ENCODE data around the gene DST. TPM values are rescaled to one million over a fixed set of nuclear protein-coding genes. Genes with fewer than 3 reads are reported as not detected.

Gene DST
- total RNA-seq, 2 donors from 2014 or later: 6.0 to 10.1 TPM

DNA sequence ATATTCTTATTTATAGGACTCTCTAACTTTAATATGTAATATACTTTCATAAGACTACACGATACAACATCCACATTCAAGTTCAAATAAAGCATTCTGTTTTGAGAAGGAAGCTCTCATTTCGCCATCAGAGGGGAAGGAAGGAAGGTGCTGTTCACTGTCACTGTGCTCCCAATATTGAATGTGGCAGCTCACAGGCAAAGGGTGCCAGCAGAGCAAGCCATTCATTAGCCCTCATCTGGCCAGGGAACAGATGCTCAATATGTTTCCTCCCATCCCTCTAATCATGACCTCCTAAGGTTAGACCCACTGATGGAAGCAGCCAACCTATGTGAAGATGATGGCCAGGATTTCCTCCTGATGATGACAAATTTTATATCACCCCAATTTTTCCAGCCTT, 154.4 kb downstream of the DST start:
- ATAC-seq (no peak), DNase-seq (ENCODE audit: low spot score) (no peak)
- no peaks in the 10 kb centered on the region for H3K9me3 Mint-ChIP-seq
- H3K4me1 Mint-ChIP-seq (ENCODE audit: low read depth in 2 of 2): no peaks in the 10 kb centered on the region
- no peaks in the 10 kb centered on the region for H3K27me3 Mint-ChIP-seq
- no peaks in the 10 kb centered on the region for H3K36me3 Mint-ChIP-seq
- no peak overlapping the region for H3K4me3 Mint-ChIP-seq
- no peak overlapping the region for H3K27ac Mint-ChIP-seq

DNA sequence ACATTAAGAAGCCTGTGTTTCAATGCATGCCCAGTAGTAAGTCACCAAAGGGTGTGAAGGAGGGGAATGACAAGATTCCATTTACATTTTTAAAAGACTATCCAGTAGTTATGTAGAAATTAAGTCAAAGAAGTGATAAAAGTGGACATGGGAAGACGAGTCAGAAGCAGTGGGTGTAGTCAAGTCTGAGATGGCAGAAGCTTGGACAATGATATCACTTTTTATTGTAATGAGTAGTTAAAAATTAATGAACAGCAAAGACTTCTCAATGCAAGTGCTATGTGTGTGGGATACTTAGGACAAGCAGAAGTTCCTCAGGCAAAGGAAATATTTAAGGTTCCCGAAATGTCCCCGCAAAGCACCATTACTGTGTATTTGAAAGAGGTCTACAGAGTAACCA, 156.0 kb downstream of the DST start:
- Mint-ChIP-seq H3K9me3 (no peaks in the 10 kb centered on the region), H3K27me3 (no peaks in the 10 kb centered on the region), H3K4me1 (ENCODE audit: low read depth in 2 of 2) (no peaks in the 10 kb centered on the region), H3K27ac (no peak overlapping the region), H3K36me3 (no peaks in the 10 kb centered on the region), H3K4me3 (no peak overlapping the region)
- no peak for ATAC-seq
- no peak for DNase-seq (ENCODE audit: low spot score)

DNA sequence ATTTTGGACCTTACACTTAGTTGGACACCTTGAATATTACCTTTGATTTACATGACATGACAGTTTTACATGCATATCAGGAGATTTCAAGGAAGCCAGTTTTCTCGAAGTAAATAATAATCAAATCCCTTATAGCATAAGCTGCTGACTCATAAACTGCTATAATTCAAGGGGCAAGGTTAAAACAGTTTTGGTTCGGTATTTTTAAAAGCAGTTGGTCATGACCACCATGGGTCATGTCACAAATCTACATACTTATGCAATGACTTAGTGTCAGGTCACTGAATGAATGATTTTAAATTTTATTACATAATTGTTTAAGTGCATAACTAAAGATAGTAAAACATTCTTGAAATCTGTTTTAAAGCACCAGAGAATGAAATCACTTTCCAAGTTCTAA, 158.0 kb downstream of the DST start:
- Mint-ChIP-seq H3K36me3 (no peaks in the 10 kb centered on the region), H3K4me3 (no peak overlapping the region), H3K27me3 (no peaks in the 10 kb centered on the region), H3K4me1 (ENCODE audit: low read depth in 2 of 2) (no peaks in the 10 kb centered on the region), H3K9me3 (no peaks in the 10 kb centered on the region), H3K27ac (no peak overlapping the region)
- no peak for ATAC-seq
- DNase-seq (ENCODE audit: low spot score): no peak

DNA sequence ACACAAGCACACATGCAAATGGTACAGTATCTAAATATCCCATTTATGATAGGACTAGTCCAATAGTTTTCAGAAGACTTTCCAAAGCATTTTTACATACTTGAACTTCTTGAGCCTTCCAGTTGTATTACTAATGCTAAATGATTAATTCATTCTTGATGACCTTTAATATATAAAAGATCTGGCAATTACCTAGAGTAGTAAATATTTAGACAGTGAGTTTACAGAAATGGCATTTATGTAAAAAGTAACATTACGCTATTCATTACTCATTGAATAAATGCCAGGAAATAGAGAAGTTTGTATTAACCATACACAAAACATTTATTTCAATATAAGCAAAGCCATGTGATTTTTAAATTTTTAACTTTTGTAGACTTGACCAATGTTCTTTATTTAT, 158.8 kb downstream of the DST start:
- ATAC-seq (no peak), DNase-seq (ENCODE audit: low spot score) (no peak)
- Mint-ChIP-seq H3K27me3 (no peaks in the 10 kb centered on the region), H3K4me1 (ENCODE audit: low read depth in 2 of 2) (no peaks in the 10 kb centered on the region), H3K36me3 (no peaks in the 10 kb centered on the region), H3K4me3 (no peak overlapping the region), H3K9me3 (peaks cover 4% of the 10 kb centered on the region), H3K27ac (no peak overlapping the region)

DNA sequence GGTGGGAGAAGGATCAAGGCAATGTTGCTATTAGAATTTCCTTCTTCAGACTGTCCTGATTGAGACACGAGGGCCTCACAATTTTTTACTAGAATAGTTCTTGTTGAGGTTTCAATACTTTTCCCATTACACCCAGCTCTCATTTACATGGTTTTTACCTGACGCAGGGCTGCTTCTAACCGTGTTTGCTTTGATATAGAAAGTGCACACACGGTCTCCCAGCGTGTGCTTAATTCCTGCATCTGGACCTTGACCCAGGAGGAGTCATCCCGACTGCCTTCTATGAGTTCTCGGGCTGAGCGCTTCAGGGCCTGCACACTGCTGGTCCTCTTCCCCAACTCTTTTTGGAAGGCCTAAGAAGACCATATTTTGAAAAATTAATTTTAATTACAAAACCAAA, 160.2 kb downstream of the DST start:
- H3K4me1 Mint-ChIP-seq (ENCODE audit: low read depth in 2 of 2): no peaks in the 10 kb centered on the region
- H3K27me3 Mint-ChIP-seq: no peaks in the 10 kb centered on the region
- H3K36me3 Mint-ChIP-seq: no peaks in the 10 kb centered on the region
- H3K4me3 Mint-ChIP-seq: no peak overlapping the region
- no peak overlapping the region for H3K27ac Mint-ChIP-seq
- DNase-seq (ENCODE audit: low spot score): no peak
- no peak for ATAC-seq
- peaks cover 7% of the 10 kb centered on the region for H3K9me3 Mint-ChIP-seq

DNA sequence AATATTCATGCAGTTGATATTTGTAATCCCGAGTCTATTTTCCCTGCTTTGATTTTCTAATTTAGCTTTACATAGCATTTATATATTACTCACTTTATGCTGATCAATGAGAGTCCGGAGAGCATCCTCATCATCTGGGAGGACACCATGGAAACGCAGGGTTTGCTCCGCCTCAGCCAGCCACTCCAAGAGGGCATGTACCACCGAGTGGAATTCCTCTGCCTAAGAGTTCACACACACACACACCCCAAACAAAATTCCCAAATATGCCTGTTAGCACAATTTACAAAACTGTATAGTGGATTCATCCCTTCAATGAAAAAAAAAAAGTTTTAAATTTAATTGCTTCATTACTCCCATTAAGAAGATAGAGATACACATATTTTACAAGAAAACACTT, 160.7 kb downstream of the DST start:
- Mint-ChIP-seq H3K4me3 (no peak overlapping the region), H3K9me3 (peaks cover 7% of the 10 kb centered on the region), H3K27me3 (no peaks in the 10 kb centered on the region), H3K36me3 (no peaks in the 10 kb centered on the region), H3K27ac (no peak overlapping the region), H3K4me1 (ENCODE audit: low read depth in 2 of 2) (no peaks in the 10 kb centered on the region)
- ATAC-seq (no peak), DNase-seq (ENCODE audit: low spot score) (no peak)

DNA sequence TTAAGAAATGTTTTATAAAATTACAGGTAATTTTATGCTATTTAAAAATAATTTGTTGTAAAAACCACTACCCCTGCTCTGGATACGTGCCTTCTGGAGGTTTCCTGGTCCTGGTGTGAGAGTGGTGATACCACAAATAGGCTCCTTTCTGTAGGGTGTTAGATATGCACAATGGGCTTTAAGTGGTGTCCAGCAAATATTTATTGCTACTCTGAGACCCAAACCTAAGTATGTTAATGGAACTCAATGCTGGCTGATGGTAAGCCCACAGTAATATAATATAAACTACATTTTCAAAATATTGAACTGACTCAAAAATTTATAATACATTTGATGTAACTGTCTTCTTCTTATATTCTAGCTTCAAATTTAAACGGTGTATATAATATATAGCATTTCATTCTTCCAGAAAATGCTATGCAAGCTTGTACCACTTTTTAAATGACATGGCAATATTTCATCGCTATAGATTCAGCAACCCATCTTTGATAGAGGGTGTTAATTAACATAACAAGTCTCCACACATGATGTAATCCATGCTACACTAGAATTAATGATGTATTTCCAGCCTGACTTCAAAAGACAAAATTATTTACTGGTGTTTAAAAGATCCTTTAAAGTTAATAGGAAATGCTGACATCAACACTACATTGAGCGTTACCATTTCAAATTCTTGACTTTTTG, 161.9 kb downstream of the DST start:
- H3K27ac Mint-ChIP-seq: no peak overlapping the region
- ATAC-seq: no peak
- H3K4me1 Mint-ChIP-seq (ENCODE audit: low read depth in 2 of 2): no peaks in the 10 kb centered on the region
- no peaks in the 10 kb centered on the region for H3K36me3 Mint-ChIP-seq
- no peaks in the 10 kb centered on the region for H3K27me3 Mint-ChIP-seq
- peaks cover 7% of the 10 kb centered on the region for H3K9me3 Mint-ChIP-seq
- H3K4me3 Mint-ChIP-seq: no peak overlapping the region
- DNase-seq (ENCODE audit: low spot score): no peak

DNA sequence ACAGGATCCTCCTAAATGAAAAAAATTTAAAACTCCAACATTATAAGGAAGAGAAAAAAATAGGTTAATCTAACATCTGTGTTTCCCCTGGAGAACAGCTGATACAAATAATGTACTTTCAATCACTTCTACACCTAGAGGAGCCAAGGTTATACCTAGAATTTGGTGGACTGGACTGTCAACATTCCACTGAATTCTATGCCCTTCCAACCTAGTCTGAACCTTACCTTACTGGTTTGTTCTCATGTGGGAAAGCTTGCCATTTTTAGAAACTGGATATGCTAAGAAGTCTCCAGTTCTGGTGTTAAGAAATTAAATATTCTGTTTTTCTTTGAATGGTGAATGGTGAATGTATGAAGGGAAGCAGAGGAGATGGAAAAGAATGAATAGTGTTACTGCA, 162.4 kb downstream of the DST start:
- no peaks in the 10 kb centered on the region for H3K4me1 Mint-ChIP-seq (ENCODE audit: low read depth in 2 of 2)
- no peak for DNase-seq (ENCODE audit: low spot score)
- no peaks in the 10 kb centered on the region for H3K36me3 Mint-ChIP-seq

DNA sequence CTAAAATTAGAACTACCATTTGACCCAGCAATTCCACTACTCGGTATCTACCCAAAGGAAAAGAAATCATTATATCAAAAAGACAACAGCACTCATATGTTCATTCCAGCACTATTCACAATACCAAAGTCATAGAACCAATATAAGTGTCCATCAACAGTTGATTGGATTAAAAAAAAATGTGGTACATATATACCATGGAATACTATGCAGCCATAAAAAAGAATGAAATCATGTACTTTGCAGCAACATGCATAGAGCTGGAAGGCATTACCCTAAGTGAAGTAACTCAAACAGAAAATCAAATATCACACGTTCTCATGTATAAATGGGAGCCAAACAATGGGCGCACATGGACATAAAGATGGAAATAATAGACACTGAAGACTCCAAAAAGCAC, 163.3 kb downstream of the DST start:
- Mint-ChIP-seq H3K27ac (no peak overlapping the region), H3K9me3 (peaks cover 7% of the 10 kb centered on the region), H3K4me1 (ENCODE audit: low read depth in 2 of 2) (no peaks in the 10 kb centered on the region), H3K27me3 (no peaks in the 10 kb centered on the region), H3K4me3 (no peak overlapping the region), H3K36me3 (no peaks in the 10 kb centered on the region)
- no peak for DNase-seq (ENCODE audit: low spot score)
- no peak for ATAC-seq

More for the DNA sequence above, 162.4 kb downstream of the DST start:
- no peak for ATAC-seq
- Mint-ChIP-seq H3K9me3 (peaks cover 7% of the 10 kb centered on the region), H3K27ac (no peak overlapping the region), H3K4me3 (no peak overlapping the region), H3K27me3 (no peaks in the 10 kb centered on the region)

DNA sequence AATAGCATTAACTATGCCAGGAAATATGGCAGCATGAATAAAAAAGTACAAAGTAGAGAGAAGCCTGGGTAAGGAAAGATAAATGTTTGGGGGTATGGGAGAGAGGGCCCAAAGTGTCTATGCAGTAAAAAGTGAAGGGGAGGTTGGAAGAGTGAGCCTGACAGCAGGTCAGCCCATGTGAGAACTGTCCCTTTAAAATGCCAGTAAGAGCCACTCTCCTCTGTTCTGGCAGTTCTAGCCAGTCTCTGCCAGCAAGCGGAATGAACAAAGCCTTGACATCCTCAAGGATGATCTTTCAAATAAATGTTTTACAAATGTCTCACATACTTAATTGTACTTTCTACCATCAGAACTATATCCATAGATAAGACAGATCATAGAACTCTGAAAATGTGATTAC, 164.5 kb downstream of the DST start:
- no peaks in the 10 kb centered on the region for H3K36me3 Mint-ChIP-seq
- ATAC-seq (no peak), DNase-seq (ENCODE audit: low spot score) (no peak)
- peaks cover 7% of the 10 kb centered on the region for H3K9me3 Mint-ChIP-seq
- H3K27me3 Mint-ChIP-seq: no peaks in the 10 kb centered on the region
- H3K27ac Mint-ChIP-seq: no peak overlapping the region
- no peak overlapping the region for H3K4me3 Mint-ChIP-seq
- H3K4me1 Mint-ChIP-seq (ENCODE audit: low read depth in 2 of 2): no peaks in the 10 kb centered on the region

DNA sequence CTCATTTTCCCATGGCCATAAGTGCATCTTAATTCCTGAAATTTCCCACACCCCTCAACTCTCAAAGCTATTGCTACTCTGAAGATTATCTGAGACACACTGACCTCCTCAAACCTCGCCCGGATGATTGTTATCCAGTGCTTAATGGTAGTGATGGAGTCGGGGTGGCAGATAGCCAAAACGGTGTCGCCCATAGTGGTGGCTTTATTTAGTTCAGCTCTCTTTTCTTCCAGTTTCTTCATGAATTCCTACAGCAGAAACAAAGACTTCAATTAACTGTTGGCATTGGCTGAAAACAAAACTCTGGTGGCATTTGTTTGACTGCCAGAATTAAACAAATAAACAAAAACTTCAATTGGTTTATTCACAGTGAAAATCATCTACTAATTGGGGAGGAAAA, 165.4 kb downstream of the DST start:
- Mint-ChIP-seq H3K4me3 (no peak overlapping the region), H3K27me3 (no peaks in the 10 kb centered on the region), H3K9me3 (peaks cover 7% of the 10 kb centered on the region), H3K36me3 (no peaks in the 10 kb centered on the region), H3K27ac (no peak overlapping the region), H3K4me1 (ENCODE audit: low read depth in 2 of 2) (no peaks in the 10 kb centered on the region)
- DNase-seq (ENCODE audit: low spot score) (no peak), ATAC-seq (no peak)

DNA sequence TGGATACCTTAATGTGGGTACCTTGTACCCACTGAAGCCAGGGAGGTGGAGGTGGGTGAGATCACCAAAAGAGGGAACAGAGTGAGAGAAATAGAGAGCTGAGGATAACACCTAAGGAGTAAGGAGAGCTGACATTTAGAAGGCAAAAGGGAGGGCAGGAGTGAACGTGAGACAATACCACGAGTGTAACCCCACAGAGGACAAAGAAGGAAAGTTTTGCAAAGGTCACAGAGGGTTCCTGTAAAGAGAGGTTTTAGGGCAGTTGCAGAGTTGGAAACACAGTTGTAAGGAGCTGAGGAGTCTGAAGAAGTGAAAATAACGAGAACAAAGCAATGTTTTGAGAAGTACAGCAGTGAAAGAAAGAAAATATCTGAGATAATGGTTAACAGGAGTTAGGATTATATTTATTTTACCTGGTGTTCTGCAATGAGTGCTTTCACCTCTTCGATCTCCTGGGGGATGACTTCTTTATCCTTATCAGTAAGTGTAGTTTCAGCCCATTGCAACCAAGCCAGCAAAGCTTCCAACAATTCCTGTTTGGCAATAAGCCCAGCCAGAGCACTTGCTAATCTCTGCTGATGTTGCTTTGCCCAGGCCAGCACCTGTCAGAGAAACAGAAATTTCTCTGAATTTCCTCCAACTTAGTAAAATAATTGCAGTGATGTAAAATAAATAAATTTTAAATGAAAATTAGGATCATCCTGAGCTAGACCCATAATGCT, 166.8 kb downstream of the DST start:
- DNase-seq (ENCODE audit: low spot score) (no peak), ATAC-seq (no peak)
- Mint-ChIP-seq H3K36me3 (no peaks in the 10 kb centered on the region), H3K4me3 (no peak overlapping the region), H3K27ac (no peak overlapping the region), H3K27me3 (no peaks in the 10 kb centered on the region), H3K4me1 (ENCODE audit: low read depth in 2 of 2) (no peaks in the 10 kb centered on the region), H3K9me3 (peaks cover 7% of the 10 kb centered on the region)

DNA sequence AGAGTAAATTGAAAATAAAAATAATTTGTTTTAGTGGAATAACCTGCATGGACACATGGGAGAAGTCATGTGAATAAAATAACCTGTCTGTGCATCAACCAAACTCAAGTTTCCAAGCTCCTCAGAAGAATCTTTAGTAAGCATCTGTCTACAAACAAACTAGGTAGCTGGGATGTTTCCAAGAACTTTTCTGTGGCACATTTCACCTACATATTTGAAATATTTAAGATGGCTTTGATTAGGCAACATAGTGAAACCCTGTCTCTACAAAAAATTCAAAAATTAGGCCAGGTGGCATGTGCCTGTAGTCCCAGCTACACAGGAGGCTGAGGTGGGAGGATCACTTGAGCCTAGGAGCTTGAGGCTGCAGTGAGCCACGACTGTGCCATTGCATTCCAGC, 168.2 kb downstream of the DST start:
- Mint-ChIP-seq H3K27ac (no peak overlapping the region), H3K4me3 (no peak overlapping the region), H3K36me3 (no peaks in the 10 kb centered on the region), H3K4me1 (ENCODE audit: low read depth in 2 of 2) (no peaks in the 10 kb centered on the region), H3K27me3 (no peaks in the 10 kb centered on the region), H3K9me3 (peaks cover 7% of the 10 kb centered on the region)
- DNase-seq (ENCODE audit: low spot score): no peak
- no peak for ATAC-seq

DNA sequence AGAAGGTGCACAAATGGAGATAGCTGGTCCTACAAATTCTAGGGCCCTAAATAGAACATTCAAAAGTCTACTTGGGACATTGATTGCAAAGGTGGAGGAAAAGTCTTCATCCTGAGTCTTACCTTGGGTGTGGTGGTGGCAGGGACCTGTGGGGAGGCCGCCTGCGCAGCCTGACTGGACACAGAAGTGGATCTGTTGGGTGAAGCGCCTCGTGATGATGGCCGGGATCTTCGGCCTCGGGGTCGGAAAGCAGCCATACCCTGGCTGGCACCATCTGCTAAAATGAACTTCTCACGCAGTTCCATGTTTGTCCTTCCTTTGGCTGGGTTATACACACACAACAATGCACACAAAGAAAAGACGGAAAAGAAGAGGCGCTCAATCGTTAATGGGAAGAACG, 179.2 kb downstream of the DST start:
- DNase-seq (ENCODE audit: low spot score) (no peak), ATAC-seq (no peak)
- H3K4me1 Mint-ChIP-seq (ENCODE audit: low read depth in 2 of 2): peaks cover 0 to 2% of the 10 kb centered on the region in 2 donors
- H3K4me3 Mint-ChIP-seq: no peak overlapping the region
- H3K27ac Mint-ChIP-seq: no peak overlapping the region
- H3K27me3 Mint-ChIP-seq: no peaks in the 10 kb centered on the region
- H3K9me3 Mint-ChIP-seq: no peaks in the 10 kb centered on the region
- no peaks in the 10 kb centered on the region for H3K36me3 Mint-ChIP-seq
